HepG2 (cell line): ENCODE results near the gene ARHGEF12. TPM values are rescaled to one million over a fixed set of nuclear protein-coding genes. Genes with fewer than 3 reads are reported as not detected.
A peak's percentile ranks its signal among the peaks of the same experiment; 100 is the strongest.

Source experiments
- ATAC-seq: fragments of 200-7000 bp; cut with Tn5 transposase; 3 replicates; pipeline ENCODE4 v1.9.1; 2020; ENCODE audit warnings: mild to moderate bottlenecking, moderate library complexity
- BruUV-seq: library from RNA; stranded (reverse); fragments of 400-500 nt; replicated peaks from 2 replicates; lab custom pipeline; 2021; lab: Mats Ljungman, UMichigan
- CTCF ChIA-PET: fragments of 300-600 bp; formaldehyde crosslinking; extraction: SDS; loops from one replicate; lab custom pipeline; 2021; ENCODE audit warnings: low total read pairs, inconsistent platforms, low intra/inter-chr PET ratio; lab: Yijun Ruan, JAX
- POLR2A ChIA-PET: fragments of 350-600 bp; sonication (Branson Sonifier 250); formaldehyde crosslinking; loops from one replicate; lab custom pipeline; 2020; ENCODE audit warnings: antibody characterized with exemption, inconsistent platforms; lab: Yijun Ruan, JAX
- DNase-seq: peaks from one replicate; pipeline ENCODE4 v3.0.0-alpha.2; 2015; ENCODE audit warnings: low spot score
- FAIRE-seq: peaks from 3 replicates; lab custom pipeline; 2011; peaks lifted over from hg19 to GRCh38; lab: Jason Lieb, UNC
- H2AFZ ChIP-seq: one replicate; pipeline ENCODE4 v1.6.1; 2011; ENCODE audit warnings: low read length, inconsistent platforms
- H3K27ac ChIP-seq: fragments of 300-600 bp; 3 replicates; pipeline ENCODE4 v1.8.0; 2011; ENCODE audit warnings: mixed run types, mild to moderate bottlenecking, mixed read lengths, low read length, inconsistent platforms; ENCODE audit not compliant: insufficient read depth; ENCODE audit errors: extremely low read length
- H3K27me3 ChIP-seq, 2 experiments: fragments of 200-600 bp in 1 of 2; 2 replicates in 1 of 2; 3 replicates in 1 of 2; pipeline versions ENCODE4 v1.6.0 to v1.8.0; 2011; ENCODE audit warnings: low read length in 2 of 2, mild to moderate bottlenecking in 2 of 2, moderate library complexity in 2 of 2, inconsistent platforms in 1 of 2; ENCODE audit not compliant: insufficient read depth in 2 of 2, control insufficient read depth in 1 of 2
- H3K36me3 ChIP-seq, 2 experiments: fragments of 200-600 bp in 1 of 2; replicated peaks in 1 of 2; 2 replicates in 1 of 2; 3 replicates in 1 of 2; pipeline versions ENCODE4 v1.5.1 to v1.8.0; 2011; ENCODE audit warnings: low read length in 2 of 2, inconsistent platforms in 1 of 2; ENCODE audit not compliant: insufficient read depth in 2 of 2, control insufficient read depth in 1 of 2
- H3K4me1 ChIP-seq: 2 replicates; pipeline ENCODE4 v1.5.1; 2012; ENCODE audit warnings: low read length, inconsistent platforms; ENCODE audit not compliant: insufficient read depth
- H3K4me2 ChIP-seq: 2 replicates; pipeline ENCODE4 v1.6.0; 2011; ENCODE audit warnings: low read depth, low read length, inconsistent platforms
- H3K4me3 ChIP-seq, 3 experiments: fragments of 200-600 bp in 1 of 3; sonication (generic), shearing (Covaris generic) in 1 of 3; replicated peaks in 1 of 3; 2 replicates each; pipeline ENCODE4 v1.5.1; 2011 to 2016; ENCODE audit warnings: low read length in 3 of 3, inconsistent platforms in 2 of 3, low read depth in 2 of 3, mild to moderate bottlenecking in 2 of 3, control low read depth in 1 of 3, mixed read lengths in 1 of 3; ENCODE audit not compliant: insufficient read depth in 1 of 3
- H3K79me2 ChIP-seq: one replicate; pipeline ENCODE4 v1.6.1; 2011; ENCODE audit warnings: low read length, inconsistent platforms; ENCODE audit not compliant: insufficient read depth
- H3K9ac ChIP-seq: 2 replicates; pipeline ENCODE4 v1.6.0; 2011; ENCODE audit warnings: mild to moderate bottlenecking, low read depth, low read length, inconsistent platforms; ENCODE audit not compliant: insufficient read depth
- H3K9me3 ChIP-seq: 2 replicates; pipeline ENCODE4 v1.5.1; 2012; ENCODE audit warnings: mild to moderate bottlenecking, low read length
- H4K20me1 ChIP-seq: 2 replicates; pipeline ENCODE4 v1.6.0; 2011; ENCODE audit warnings: inconsistent platforms, mild to moderate bottlenecking, low read length, moderate library complexity; ENCODE audit not compliant: insufficient read depth
- BRD4 ChIP-seq: sonication (generic); formaldehyde crosslinking; IDR thresholded peaks from 2 replicates; pipeline ENCODE4 v1.4.0; 2020; ENCODE audit warnings: missing genetic modification reagents
- FOSL2 ChIP-seq: sonication (generic); formaldehyde crosslinking; IDR thresholded peaks from 2 replicates; pipeline ENCODE4 v1.4.0; 2020; ENCODE audit warnings: missing genetic modification reagents
- PRMT3 ChIP-seq: sonication (generic); formaldehyde crosslinking; IDR thresholded peaks from 2 replicates; pipeline ENCODE4 v1.8.1; 2022; ENCODE audit warnings: low read depth, mild to moderate bottlenecking, moderate library complexity, missing genetic modification reagents, borderline replicate concordance
- SIX1 ChIP-seq: sonication (generic); formaldehyde crosslinking; IDR thresholded peaks from 2 replicates; pipeline ENCODE4 v1.4.0; 2020; ENCODE audit warnings: missing genetic modification reagents, borderline replicate concordance
- XRCC5 ChIP-seq: fragments of 200-400 bp; formaldehyde crosslinking; optimal IDR thresholded peaks from 2 replicates; pipeline ENCODE3; 2017; ENCODE audit warnings: mild to moderate bottlenecking, low read length
- ZNF251 ChIP-seq: sonication (generic); formaldehyde crosslinking; IDR thresholded peaks from 2 replicates; pipeline ENCODE4 v1.9.0; 2021; ENCODE audit warnings: mild to moderate bottlenecking, missing genetic modification reagents
- ZNF841 ChIP-seq: sonication (generic); formaldehyde crosslinking; IDR thresholded peaks from 2 replicates; pipeline ENCODE4 v1.8.1; 2023; ENCODE audit warnings: missing genetic modification reagents, borderline replicate concordance
- WGBS: methylation state at CpG from one replicate; pipeline ENCODE4 v1.1.6; 2017; ENCODE audit warnings: low lambda C conversion rate; 5-methylcytosine and 5-hydroxymethylcytosine counted together
- in situ Hi-C: cut with HindIII; loops from 2 replicates; pipeline ENCODE4 v1.10.0; 2017; ENCODE audit warnings: low pct_unique_long_range_greater_than_20kb; ENCODE audit not compliant: extremely low pct_ligation_motif_present
- intact Hi-C: fragments of 100-400 bp; cut with micrococcal nuclease; formaldehyde crosslinking; loops from one replicate; pipeline ENCODE4 v1.10.0; 2022; ENCODE audit not compliant: unreplicated experiment
- polyA plus RNA-seq, 8 experiments: library from polyadenylated mRNA; depleted of rRNA in 3 of 8; stranded (reverse) in 7 of 8; unstranded in 1 of 8; fragments of >200 nt; fragmentation: Illumina TruSeq in 4 of 8; extraction: Trizol in 4 of 8; gene quantifications; 2 replicates each; pipeline versions ENCODE4 v1.2.1 to v1.2.3, GENCODE V29; 2011 to 2016; ENCODE audit warnings: low read depth in 4 of 8, missing spikeins in 1 of 8, mixed read lengths in 1 of 8; ENCODE audit not compliant: insufficient read depth in 1 of 8
- total RNA-seq, 5 experiments: library from RNA; depleted of rRNA; stranded (reverse); fragments of >200 nt; fragmentation: Illumina TruSeq; extraction: Trizol; gene quantifications; 2 replicates each; pipeline ENCODE4 v1.2.3, GENCODE V29; 2016; ENCODE audit warnings: low read depth in 1 of 5
- TF ChIP-seq, protein P1 (sequence below): sonication (generic); formaldehyde crosslinking; IDR thresholded peaks from 2 replicates; pipeline ENCODE4 v1.5.1; 2020; ENCODE audit warnings: missing genetic modification reagents, mild to moderate bottlenecking, borderline replicate concordance
- TF ChIP-seq, protein P2 (sequence below): sonication (generic); IDR thresholded peaks from 2 replicates; pipeline ENCODE4 v1.6.1; 2016; ENCODE audit warnings: low read depth, borderline replicate concordance
- TF ChIP-seq, protein P3 (sequence below): IDR thresholded peaks from 2 replicates; pipeline ENCODE4 v1.6.1; 2012; ENCODE audit warnings: inconsistent platforms
- TF ChIP-seq, protein P4 (sequence below): sonication (generic); formaldehyde crosslinking; IDR thresholded peaks from 2 replicates; pipeline ENCODE4 v1.4.0; 2020; ENCODE audit warnings: mild to moderate bottlenecking, missing genetic modification reagents

The ARHGEF12 gene
- total and polyA plus RNA-seq, 2 of the 13 experiments (the other 11 are each of a cell fraction or from before 2014, with no cell fraction given): 17.9 to 54.4 TPM

DNA sequence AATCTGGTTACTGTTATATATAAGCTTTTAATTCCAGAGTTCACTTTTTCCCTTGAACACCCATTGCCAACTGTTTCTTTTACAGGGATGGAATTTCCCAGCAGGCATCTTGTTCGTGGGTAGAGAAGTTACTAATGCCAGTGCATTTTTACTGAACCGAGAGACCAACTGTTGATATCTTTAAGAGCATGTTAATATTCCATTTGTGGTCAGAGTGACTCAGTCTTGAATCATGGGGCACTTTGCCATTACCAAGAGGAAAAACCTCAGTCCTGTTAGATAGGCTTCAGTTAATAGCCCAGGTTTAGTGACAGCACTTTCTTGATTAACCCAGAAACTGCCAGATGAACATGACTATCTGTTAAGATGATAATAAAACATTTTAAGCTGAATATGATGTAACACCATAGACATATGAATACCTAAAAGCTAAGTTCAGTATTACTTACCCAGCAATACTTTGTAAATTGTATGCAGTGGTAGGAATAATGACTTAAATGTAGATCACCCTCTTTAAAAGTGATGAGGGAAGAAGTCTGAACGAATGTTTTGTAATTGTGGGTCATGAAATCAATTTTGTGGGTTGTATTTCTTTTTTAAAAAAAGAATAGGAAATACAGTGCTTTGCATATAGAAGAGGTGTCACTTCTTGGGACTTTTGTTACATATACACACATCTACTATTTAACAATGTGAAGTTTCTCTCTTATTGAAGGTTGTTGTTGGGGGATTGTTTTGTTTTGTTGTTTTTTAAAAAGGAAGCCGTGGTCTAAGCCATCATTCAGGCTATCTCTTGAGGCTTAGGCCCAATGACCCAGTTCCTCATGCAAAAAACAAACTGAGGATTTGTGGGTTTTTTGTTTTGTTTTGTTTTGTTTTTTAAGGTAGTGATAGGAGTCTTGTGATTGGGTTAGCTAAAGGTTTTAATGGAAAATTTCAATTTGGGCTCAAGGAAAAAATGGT lies 96.1 kb downstream of the ARHGEF12 start:
- intact Hi-C loops: loop anchor here (5.0 kb wide), 1 partner anchor 95 kb away; the partner anchor contains the start of gene ARHGEF12
- ATAC-seq: no peak
- CTCF ChIA-PET: interaction anchor here (1.1 kb wide), 1 partner anchor 98 kb away, joined by 4 read pairs; no protein-coding TSS in a partner anchor

DNA sequence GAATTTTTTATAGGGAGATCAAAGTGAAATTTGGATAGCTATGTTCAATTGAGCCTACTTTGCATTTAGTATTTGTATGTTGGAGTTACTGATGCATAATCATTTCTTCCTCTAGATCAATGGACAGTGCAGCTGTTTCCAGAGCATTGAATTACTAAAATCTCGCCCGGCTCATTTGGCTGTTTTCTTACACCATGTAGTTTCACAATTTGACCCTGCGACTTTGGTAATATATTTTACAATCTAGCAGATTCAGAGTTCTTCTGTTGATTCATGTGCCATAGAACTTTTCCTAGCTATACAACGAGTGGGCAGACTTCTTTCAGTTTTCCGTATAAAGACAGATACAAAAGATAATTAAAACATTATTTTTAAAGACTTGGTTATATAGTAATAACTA lies 105.4 kb downstream of the ARHGEF12 start:
- ChIA-PET CTCF (no interaction called here), POLR2A (no interaction called here)
- no peak for ATAC-seq
- no peak for FAIRE-seq
- WGBS: 95% methylated on average over 5 of the region's 5 CpGs
- DNase-seq: no peak
- Histone ChIP-seq H3K4me2 (no peak overlapping the region), H3K9ac (no peak overlapping the region), H2AFZ (no peak overlapping the region), H3K4me1 (no peaks in the 10 kb centered on the region), H3K36me3 (peaks cover 6 to 51% of the 10 kb centered on the region in 2 experiments), H3K9me3 (no peaks in the 10 kb centered on the region), H3K27me3 (no peaks in the 10 kb centered on the region), H3K79me2 (no peaks in the 10 kb centered on the region), H3K4me3 (no peak overlapping the region), H4K20me1 (no peaks in the 10 kb centered on the region), H3K27ac (no peak overlapping the region)
- no TSS peak for BruUV-seq
- in situ Hi-C loops: no loop called here
- intact Hi-C loops: no loop called here
- TF ChIP-seq SIX1 (CRISPR knock-in tag) (no peak), ZNF841 (CRISPR knock-in tag) (no peak), PRMT3 (no peak), XRCC5 (no peak), ZNF251 (CRISPR knock-in tag) (no peak)
- TF ChIP-seq, protein P1, sequence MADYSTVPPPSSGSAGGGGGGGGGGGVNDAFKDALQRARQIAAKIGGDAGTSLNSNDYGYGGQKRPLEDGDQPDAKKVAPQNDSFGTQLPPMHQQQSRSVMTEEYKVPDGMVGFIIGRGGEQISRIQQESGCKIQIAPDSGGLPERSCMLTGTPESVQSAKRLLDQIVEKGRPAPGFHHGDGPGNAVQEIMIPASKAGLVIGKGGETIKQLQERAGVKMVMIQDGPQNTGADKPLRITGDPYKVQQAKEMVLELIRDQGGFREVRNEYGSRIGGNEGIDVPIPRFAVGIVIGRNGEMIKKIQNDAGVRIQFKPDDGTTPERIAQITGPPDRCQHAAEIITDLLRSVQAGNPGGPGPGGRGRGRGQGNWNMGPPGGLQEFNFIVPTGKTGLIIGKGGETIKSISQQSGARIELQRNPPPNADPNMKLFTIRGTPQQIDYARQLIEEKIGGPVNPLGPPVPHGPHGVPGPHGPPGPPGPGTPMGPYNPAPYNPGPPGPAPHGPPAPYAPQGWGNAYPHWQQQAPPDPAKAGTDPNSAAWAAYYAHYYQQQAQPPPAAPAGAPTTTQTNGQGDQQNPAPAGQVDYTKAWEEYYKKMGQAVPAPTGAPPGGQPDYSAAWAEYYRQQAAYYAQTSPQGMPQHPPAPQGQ (CRISPR knock-in tag): no peak
- TF ChIP-seq, protein P2, sequence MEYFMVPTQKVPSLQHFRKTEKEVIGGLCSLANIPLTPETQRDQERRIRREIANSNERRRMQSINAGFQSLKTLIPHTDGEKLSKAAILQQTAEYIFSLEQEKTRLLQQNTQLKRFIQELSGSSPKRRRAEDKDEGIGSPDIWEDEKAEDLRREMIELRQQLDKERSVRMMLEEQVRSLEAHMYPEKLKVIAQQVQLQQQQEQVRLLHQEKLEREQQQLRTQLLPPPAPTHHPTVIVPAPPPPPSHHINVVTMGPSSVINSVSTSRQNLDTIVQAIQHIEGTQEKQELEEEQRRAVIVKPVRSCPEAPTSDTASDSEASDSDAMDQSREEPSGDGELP: no peak
- TF ChIP-seq, protein P3, sequence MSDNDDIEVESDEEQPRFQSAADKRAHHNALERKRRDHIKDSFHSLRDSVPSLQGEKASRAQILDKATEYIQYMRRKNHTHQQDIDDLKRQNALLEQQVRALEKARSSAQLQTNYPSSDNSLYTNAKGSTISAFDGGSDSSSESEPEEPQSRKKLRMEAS: no peak
- TF ChIP-seq, protein P4, sequence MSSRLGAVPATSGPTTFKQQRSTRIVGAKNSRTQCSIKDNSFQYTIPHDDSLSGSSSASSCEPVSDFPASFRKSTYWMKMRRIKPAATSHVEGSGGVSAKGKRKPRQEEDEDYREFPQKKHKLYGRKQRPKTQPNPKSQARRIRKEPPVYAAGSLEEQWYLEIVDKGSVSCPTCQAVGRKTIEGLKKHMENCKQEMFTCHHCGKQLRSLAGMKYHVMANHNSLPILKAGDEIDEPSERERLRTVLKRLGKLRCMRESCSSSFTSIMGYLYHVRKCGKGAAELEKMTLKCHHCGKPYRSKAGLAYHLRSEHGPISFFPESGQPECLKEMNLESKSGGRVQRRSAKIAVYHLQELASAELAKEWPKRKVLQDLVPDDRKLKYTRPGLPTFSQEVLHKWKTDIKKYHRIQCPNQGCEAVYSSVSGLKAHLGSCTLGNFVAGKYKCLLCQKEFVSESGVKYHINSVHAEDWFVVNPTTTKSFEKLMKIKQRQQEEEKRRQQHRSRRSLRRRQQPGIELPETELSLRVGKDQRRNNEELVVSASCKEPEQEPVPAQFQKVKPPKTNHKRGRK (CRISPR knock-in tag): no peak

More for the DNA sequence above, 96.1 kb downstream of the ARHGEF12 start:
- no peak overlapping the region for H3K4me3 ChIP-seq
- POLR2A ChIA-PET: no interaction called here
- H2AFZ ChIP-seq: no peak overlapping the region
- BruUV-seq: no TSS peak
- FAIRE-seq: no peak
- peak; percentile 26; the same call in 1 of the 2 replicates for TF ChIP-seq FOSL2 (CRISPR knock-in tag)
- no peak for TF ChIP-seq BRD4 (CRISPR knock-in tag)
- peak; percentile 51 for DNase-seq
- no peaks in the 10 kb centered on the region for H4K20me1 ChIP-seq
- 79% methylated on average over 4 of the region's 4 CpGs for WGBS
- H3K27me3 ChIP-seq: no peaks in the 10 kb centered on the region
- in situ Hi-C loops: no loop called here
- no peaks in the 10 kb centered on the region for H3K79me2 ChIP-seq
- no peak overlapping the region for H3K4me2 ChIP-seq
- H3K4me1 ChIP-seq: no peaks in the 10 kb centered on the region
- no peaks in the 10 kb centered on the region for H3K9me3 ChIP-seq
- H3K27ac ChIP-seq: no peak overlapping the region
- H3K36me3 ChIP-seq: peaks cover 0 to 31% of the 10 kb centered on the region in 2 experiments; a peak in 4 of 5 replicates
- H3K9ac ChIP-seq: no peak overlapping the region
